8988T (cell line): ENCODE data around the gene SIM2.

Source experiments
- DNase-seq: peaks from one replicate; pipeline ENCODE4 v3.0.0; 2011

The SIM2 gene

GRCh38 chr21:36743008-36743407 is 44.1 kb downstream of the SIM2 start:
- no peak for DNase-seq

DNA sequence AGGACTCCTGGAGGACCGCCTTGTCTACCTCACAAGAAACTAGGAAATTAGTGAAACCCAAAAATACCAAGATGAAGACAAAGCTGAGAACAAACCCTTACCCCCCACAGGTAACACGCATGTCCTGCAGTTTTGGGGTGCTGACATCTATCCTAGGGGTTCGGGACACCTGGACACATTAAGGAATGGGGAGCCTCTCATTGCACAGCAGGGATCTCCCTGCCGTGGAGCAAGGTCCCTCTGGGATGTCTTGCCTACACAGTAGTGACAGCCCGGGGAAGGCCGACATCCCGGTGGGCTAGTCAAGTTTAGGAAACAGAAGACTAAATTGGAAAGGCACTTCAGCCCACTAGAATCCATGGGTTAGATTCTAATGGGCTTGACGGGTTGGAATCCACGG is 44.5 kb downstream of the SIM2 start:
- no peak for DNase-seq

- no peak for DNase-seq
These were observed 45.3 kb downstream of the SIM2 start for GRCh38 chr21:36744190-36744559.

DNA sequence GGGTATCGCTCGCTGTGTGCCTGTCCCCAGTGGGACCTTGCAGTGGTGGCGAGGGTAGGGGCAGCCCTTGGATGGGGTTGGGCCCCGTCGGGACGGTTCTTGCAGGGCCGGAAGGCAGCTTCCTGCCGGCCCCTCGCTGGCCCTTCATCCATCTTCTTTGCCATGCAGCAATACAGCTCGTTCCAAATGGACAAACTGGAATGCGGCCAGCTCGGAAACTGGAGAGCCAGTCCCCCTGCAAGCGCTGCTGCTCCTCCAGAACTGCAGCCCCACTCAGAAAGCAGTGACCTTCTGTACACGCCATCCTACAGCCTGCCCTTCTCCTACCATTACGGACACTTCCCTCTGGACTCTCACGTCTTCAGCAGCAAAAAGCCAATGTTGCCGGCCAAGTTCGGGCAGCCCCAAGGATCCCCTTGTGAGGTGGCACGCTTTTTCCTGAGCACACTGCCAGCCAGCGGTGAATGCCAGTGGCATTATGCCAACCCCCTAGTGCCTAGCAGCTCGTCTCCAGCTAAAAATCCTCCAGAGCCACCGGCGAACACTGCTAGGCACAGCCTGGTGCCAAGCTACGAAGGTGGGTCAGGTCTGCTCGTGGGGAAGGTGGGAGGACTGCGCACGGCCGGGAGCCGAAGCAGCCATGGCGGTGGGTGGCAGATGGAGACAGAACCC is 45.8 kb downstream of the SIM2 start:
- DNase-seq: no peak

DNA sequence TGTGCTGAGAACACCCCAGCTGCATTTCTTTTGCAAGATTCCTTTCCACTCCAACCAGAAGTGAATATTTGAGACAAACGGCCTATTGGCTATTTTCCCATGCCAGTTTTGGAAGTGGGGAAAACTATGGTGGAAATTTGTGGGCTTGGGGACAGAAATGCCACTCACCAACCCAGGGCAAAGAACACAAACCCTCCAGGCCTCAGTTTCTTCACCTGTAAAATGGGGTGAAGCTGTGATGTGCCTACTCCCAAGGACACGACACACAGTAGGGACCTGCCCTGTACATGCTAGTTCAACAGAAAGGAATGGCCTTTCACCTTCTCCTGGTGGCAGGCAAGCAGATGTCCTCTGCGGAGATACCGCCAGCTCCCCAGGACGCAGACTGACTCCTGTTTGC is 46.5 kb downstream of the SIM2 start:
- DNase-seq: no peak

- no peak for DNase-seq
These were observed 48.3 kb downstream of the SIM2 start for GRCh38 chr21:36747041-36747814.

GRCh38 chr21:36747815-36748383 is 49.0 kb downstream of the SIM2 start:
- no peak for DNase-seq

DNA sequence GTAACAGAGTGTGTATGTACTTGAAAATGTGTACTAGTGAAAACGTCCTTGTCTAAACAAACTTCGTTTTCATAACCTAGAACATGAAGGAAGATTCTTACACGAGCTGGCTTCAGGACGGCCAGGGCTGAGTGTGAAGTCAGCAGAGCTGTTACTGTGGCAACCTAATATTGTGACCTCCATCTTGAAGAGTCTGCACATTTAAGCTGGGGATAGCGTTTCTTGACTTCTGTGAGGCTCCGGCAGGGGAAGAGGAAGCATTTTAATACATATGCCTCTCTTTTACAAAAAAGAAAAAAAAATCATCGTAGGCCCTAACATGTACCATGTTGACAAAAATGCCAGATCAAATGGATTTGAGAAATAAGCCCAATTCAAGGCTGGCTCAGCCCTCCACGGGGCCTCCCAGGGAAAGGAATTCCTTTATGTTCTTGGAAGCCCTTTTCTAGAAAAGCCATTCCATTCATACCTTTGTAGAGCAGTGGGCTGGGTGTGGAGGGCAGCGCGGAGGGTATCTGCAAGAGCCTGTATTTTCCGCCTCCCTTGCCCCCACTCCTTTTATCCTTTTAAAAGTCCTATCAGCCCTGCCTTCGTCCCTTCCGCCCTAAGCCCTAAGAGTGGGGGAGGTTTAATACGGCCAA is 51.1 kb downstream of the SIM2 start:
- no peak for DNase-seq

DNA sequence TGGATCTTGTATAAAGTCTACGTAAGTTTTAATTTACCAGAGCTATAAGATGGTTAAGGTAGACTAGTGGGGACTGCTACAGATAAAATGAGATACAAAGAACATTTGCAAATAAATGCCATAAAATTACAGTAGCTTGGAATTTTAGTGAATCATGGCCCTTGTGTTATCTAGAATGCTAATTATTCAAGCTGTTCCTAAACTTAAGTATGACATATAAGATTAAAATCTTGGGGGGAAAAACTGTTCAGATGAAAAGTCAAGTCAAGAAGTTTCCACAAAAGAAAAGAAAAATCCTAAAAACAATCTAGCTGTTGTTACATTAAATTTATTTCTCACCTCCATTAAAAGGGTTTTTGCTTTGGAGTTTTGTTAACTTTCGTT is 51.7 kb downstream of the SIM2 start:
- DNase-seq: no peak

DNA sequence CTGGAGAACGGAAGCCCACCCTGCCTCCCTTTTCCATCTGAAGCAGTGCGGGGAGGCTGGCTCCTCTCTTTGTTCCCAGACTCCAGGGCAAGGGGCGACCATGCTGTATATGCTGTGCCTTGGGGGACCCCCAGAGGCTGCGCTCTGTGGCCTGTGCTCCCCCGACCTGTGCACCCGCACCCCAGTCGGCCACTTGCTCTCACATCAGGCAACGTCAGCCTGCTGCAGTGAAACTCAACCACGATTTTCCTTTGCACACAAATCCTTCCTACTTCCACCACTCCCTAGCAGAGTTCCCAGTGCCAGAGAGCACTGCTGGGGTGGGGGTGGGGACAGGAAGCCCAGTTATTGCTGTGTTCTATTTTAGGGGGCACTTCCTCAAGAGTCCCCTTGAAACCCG is 52.5 kb downstream of the SIM2 start:
- DNase-seq: no peak

GRCh38 chr21:36753556-36753955 is 54.6 kb downstream of the SIM2 start:
- no peak for DNase-seq

GRCh38 chr21:36754241-36754898 is 55.5 kb downstream of the SIM2 start:
- DNase-seq: no peak

DNA sequence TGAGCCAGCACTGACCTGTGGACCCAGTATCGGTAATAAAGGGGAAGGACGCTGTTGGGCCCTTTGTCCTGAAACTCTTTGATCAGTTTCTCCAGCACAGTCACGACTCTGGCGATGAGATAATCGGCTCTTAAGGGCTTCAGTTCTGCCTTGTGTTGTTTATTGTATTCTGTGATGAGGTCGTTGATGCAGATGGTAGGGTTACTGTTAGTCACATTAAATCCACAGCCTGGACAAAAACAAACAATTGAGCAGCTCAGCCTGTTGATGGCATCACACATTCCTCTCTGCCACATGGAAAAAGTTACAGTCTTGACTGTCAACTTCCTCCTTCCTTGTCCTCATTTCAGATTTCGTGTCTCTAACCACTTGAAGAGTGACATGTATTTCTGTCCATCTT is 57.6 kb downstream of the SIM2 start:
- DNase-seq: no peak

DNA sequence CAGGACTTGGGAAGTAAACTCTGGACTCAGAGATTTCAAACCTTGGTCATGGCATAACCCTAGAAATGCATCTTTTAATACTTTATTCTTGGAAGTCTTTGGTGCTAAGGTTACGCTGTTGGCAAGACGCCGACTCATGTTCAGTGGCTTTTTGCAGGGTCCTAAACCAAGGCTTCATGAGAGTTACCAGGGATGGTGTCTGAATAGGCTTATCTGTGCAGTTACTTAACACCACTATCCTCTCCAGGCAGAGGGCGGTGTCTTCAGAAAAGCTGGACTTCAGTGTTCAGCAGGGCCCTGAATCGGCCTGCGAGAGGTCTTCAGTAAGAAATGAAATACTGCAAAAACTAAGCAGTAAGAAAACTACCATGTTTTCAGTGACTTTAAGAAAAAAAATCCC is 58.3 kb downstream of the SIM2 start:
- no peak for DNase-seq

- no peak for DNase-seq
These were observed 60.6 kb downstream of the SIM2 start for GRCh38 chr21:36759348-36760083.

- no peak for DNase-seq
These were observed 62.8 kb downstream of the SIM2 start for GRCh38 chr21:36761685-36762084.

- no peak for DNase-seq
These were observed 63.7 kb downstream of the SIM2 start for GRCh38 chr21:36762642-36763041.

DNA sequence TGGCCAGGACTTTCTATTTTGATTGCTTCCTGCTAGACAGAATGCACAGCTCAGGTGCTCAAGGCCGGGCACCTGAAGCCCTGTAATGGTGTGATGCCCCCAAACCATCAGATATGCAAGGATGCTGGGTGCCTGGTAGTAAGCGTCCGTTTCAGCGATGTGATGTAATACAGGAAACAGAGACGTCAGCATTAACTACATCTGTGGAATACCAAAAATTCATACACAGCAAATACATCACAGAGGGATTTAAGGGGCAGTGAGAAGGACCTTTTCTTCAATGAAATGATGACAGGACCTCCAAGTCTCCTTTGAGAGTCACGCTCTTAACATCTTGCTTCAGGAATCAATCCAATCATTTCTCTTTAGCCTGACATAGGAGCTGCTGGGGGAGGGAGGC is 64.4 kb downstream of the SIM2 start:
- DNase-seq: no peak

GRCh38 chr21:36765229-36765628 is 66.3 kb downstream of the SIM2 start:
- DNase-seq: no peak

- DNase-seq: no peak
These were observed 67.6 kb downstream of the SIM2 start for GRCh38 chr21:36766511-36766910.

DNA sequence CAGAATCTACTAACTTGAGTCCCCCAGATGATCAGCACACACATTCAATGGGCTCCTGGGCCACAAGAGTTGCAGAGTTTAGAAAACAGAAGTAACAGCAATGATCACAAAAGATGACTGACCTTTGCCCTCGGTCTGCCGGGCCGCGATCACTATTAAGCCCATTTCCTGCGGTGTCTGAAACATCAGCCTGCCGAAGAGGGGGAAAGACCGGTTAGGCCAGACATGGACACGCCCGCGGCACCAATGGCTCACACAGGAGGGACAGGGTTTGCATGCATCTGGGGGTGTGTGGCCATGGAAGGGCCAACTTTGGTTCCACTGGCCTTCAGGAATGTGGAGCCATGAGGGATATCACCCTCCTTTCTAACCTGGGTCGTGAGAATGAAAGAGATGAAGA is 68.2 kb downstream of the SIM2 start:
- no peak for DNase-seq

DNA sequence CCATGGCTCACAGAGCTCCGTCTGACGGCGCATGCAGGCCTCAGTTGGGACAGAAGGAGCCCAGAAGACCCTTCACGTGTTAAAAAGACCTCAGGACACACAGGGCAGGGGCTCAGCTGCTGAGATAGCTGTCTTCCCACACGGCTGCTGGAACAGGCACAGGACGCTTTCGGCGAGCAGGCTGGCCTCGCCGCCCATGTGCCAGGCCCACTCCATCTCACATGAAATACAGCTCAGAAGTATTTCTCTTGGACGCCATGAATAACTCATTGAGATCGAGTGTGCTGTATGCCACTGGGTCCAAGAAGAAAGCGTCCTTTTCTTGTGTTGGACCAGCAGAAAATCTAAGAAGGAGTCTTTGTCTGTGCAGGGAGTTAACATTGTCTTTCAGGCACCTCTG is 69.6 kb downstream of the SIM2 start:
- DNase-seq: no peak
